Measurements from ENCODE around the gene RCCD1. TPM values are rescaled to one million over a fixed set of nuclear protein-coding genes. Genes with fewer than 3 reads are reported as not detected.

The RCCD1 gene
- total and polyA plus RNA-seq, 2 of the 8 experiments (the other 6 are each of a cell fraction or from before 2014, with no cell fraction given) = 9.9 to 18.8 TPM

GRCh38 chr15:90945091-90945490, 9.6 kb upstream of the RCCD1 start:
- no peak for FAIRE-seq
- Histone ChIP-seq H3K14ac (ENCODE audit: insufficient read length) (no peak overlapping the region), H3K79me1 (ENCODE audit: low read depth, low read length) (no peaks in the 10 kb centered on the region), H3K4ac (replicated peaks; ENCODE audit: insufficient read length, low read depth, low read length) (no peak overlapping the region), H2BK15ac (ENCODE audit: low read length) (no peak overlapping the region), H3K23ac (ENCODE audit: insufficient read length) (no peak overlapping the region), H3K9ac (replicated peaks in 1 of 4; ENCODE audit: extremely low read depth in 1 of 4, low read depth in 3 of 4, low read length in 3 of 4) (no peak overlapping the region), H2BK5ac (ENCODE audit: low read depth, low read length) (no peak overlapping the region), H4K8ac (ENCODE audit: extremely low read depth, insufficient read depth, low read length) (no peak overlapping the region), H3K4me1 (replicated peaks in 1 of 4; ENCODE audit: control insufficient read depth in 3 of 4, insufficient read depth in 4 of 4, low read length in 3 of 4) (no peaks in the 10 kb centered on the region), H3K18ac (ENCODE audit: extremely low read depth, low read length) (no peak overlapping the region), H2AK5ac (ENCODE audit: low read depth, low read length) (no peak overlapping the region), H4K91ac (replicated peaks; ENCODE audit: insufficient read length, low read length) (no peak overlapping the region), H3K27me3 (replicated peaks in 1 of 4; ENCODE audit: control insufficient read depth in 3 of 4, extremely low read depth in 1 of 4, insufficient read depth in 3 of 4, low read length in 3 of 4) (no peaks in the 10 kb centered on the region), H2BK120ac (replicated peaks; ENCODE audit: low read depth, low read length) (no peak overlapping the region), H2AFZ (ENCODE audit: low read length) (no peak overlapping the region), H3K4me2 (ENCODE audit: insufficient read depth in 1 of 2, low read depth in 2 of 2, low read length in 2 of 2) (no peak overlapping the region), H3K56ac (replicated peaks; ENCODE audit: insufficient read length, low read depth, low read length) (no peak overlapping the region), H2BK12ac (ENCODE audit: low read depth, low read length) (no peak overlapping the region), H4K20me1 (replicated peaks in 1 of 2; ENCODE audit: control insufficient read depth in 1 of 2, insufficient read depth in 2 of 2, low read length in 2 of 2) (peaks cover 2 to 4% of the 10 kb centered on the region in 2 experiments), H2BK20ac (ENCODE audit: low read length) (no peak overlapping the region), H3K9me3 (ENCODE audit: insufficient read depth in 2 of 2, low read depth in 1 of 2, low read length in 1 of 2) (no peaks in the 10 kb centered on the region), H3K23me2 (ENCODE audit: low read depth, low read length) (no peaks in the 10 kb centered on the region), H4K5ac (ENCODE audit: insufficient read length, low read depth, low read length) (no peak overlapping the region), H3K79me2 (ENCODE audit: control insufficient read depth in 1 of 2, insufficient read depth in 2 of 2, low read length in 2 of 2) (no peaks in the 10 kb centered on the region), H3K36me3 (ENCODE audit: control insufficient read depth in 2 of 4, insufficient read depth in 4 of 4, low read length in 3 of 4) (peaks cover 20 to 76% (median 43%) of the 10 kb centered on the region in 4 experiments), H3K4me3 (ENCODE audit: extremely low read depth in 1 of 4, insufficient read depth in 2 of 4, low read depth in 3 of 4, low read length in 4 of 4) (no peak overlapping the region), H3K27ac (ENCODE audit: low read depth, low read length) (no peak overlapping the region)
- TF ChIP-seq SP2 (IDR thresholded peaks at IDR 0.05; ENCODE audit: low read length) = no peak
- DNase-seq (ENCODE audit: low read depth in 1 of 2, low spot score in 2 of 2) = no peak
- ChIA-PET POLR2A (ENCODE audit: partially characterized antibody) (interaction anchor here (1.2 to 1.3 kb wide), 2 partner anchors 10 to 17 kb away, joined by 3 to 6 read pairs; partner anchors contain the start of gene UNC45A), CTCF (ENCODE audit: partially characterized antibody) (interaction anchor here (0.6 to 20.7 kb wide), 4 partner anchors 9 to 49 kb away, joined by 3 to 306 read pairs (median 23); partner anchors contain the start of genes HDDC3, RCCD1 and UNC45A)
- 94% methylated on average over 7 of the region's 7 CpGs; no CpG with 5 or more reads in 1 of the 2 experiments for WGBS, 2 experiments (ENCODE audit: extremely low coverage in 1 of 2, insufficient coverage in 1 of 2, insufficient read length in 1 of 2, insufficient replicate concordance in 2 of 2, low coverage in 1 of 2, low lambda C conversion rate in 2 of 2, missing lambda C conversion rate in 1 of 2)

Data from H1 (cell line).